ENCODE data around the gene GPR78.

Gene GPR78

DNA sequence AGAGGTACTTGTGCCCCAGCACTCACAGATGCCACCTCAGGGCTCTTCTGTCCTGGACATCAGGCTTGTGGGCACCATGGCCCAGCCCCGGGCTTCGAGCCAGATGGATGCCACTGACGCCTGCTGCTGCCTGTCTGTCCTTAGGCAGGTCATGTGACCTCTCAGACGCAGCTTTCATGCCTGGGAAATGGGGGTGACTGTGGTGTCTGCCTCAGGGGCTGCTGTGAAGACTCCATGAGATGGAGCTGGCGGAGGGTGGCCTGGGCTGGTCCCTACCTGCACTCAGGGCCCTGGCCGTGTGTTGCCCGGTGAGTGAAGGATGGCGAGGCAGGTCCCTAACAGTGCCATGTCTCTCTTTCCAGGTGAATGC, 18.9 kb downstream of the GPR78 start:
- no peak overlapping the region for H3K4me3 ChIP-seq (ENCODE audit: low read length)
- TF ChIP-seq, protein P1, sequence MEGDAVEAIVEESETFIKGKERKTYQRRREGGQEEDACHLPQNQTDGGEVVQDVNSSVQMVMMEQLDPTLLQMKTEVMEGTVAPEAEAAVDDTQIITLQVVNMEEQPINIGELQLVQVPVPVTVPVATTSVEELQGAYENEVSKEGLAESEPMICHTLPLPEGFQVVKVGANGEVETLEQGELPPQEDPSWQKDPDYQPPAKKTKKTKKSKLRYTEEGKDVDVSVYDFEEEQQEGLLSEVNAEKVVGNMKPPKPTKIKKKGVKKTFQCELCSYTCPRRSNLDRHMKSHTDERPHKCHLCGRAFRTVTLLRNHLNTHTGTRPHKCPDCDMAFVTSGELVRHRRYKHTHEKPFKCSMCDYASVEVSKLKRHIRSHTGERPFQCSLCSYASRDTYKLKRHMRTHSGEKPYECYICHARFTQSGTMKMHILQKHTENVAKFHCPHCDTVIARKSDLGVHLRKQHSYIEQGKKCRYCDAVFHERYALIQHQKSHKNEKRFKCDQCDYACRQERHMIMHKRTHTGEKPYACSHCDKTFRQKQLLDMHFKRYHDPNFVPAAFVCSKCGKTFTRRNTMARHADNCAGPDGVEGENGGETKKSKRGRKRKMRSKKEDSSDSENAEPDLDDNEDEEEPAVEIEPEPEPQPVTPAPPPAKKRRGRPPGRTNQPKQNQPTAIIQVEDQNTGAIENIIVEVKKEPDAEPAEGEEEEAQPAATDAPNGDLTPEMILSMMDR (IDR thresholded peaks at IDR 0.05; ENCODE audit: insufficient read depth, low read depth, low read length, missing control alignments), result no peak
- no peak for DNase-seq (ENCODE audit: low read depth)

DNA sequence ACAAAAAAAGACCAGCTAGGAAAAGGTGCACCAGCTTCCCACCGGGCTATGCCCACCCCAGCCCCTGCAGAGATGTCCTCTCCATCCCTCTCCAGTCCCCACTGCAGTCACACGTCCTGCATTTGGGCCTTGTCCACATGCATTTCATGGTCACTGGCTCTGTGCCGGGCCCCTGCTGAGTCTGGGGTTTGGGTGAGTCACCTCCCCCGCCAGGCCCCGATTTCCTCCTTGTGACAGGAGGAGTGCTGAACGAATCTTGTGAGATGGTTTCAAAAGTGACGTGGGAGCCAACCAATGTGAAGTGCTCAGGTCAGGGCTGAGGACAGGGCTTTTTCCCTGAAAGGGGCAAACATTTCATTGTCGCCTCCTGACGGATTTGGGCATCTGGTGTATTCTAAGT, 19.5 kb downstream of the GPR78 start:
- H3K4me3 ChIP-seq (ENCODE audit: low read length), result no peak overlapping the region
- DNase-seq (ENCODE audit: low read depth), result no peak
- TF ChIP-seq, protein P1 (IDR thresholded peaks at IDR 0.05; ENCODE audit: insufficient read depth, low read depth, low read length, missing control alignments), result no peak

DNA sequence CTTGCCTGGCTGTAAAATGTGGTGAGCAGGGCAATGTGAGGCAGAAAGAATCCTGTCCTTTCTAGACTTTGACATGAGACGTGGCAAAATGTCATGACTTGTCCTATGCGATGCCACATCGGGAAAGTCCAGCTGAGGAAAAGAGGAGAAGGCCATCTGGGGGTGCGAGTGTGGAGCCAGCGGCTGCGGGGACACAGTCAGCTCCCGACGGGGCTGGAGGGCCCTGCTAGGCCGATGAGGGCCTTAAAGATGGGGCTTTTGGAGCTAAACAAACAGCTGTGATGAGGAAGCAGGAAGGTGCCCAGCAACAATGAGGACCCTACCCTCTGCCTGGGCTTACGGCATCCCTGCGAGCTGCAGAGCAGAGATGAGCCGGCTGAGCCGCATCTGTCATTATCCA, 20.1 kb downstream of the GPR78 start:
- no peak for DNase-seq (ENCODE audit: low read depth)
- no peak overlapping the region for H3K4me3 ChIP-seq (ENCODE audit: low read length)
- TF ChIP-seq, protein P1 (IDR thresholded peaks at IDR 0.05; ENCODE audit: insufficient read depth, low read depth, low read length, missing control alignments), result no peak

DNA sequence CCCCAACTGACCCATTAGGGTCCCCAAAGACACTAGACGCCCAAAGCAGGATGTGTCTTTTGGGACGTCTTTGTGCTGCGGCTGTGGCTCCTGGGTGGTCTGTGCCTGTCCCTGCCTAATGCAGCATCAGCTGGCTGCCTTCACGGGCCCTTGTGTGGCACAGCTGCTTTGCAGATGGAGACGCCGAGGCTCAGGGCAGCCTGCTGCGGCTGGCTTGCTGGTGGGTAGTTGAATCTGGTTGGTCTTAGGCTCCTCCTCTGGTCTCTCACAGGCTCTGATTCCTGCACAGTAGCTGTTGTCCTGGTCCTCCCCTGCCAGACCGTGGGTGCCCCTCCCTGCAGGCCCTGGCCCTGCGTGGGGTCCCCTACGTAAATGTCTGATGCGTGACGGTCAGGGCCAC, 20.5 kb downstream of the GPR78 start:
- no peak for DNase-seq (ENCODE audit: low read depth)
- no peak overlapping the region for H3K4me3 ChIP-seq (ENCODE audit: low read length)
- TF ChIP-seq, protein P1 (IDR thresholded peaks at IDR 0.05; ENCODE audit: insufficient read depth, low read depth, low read length, missing control alignments), result no peak

DNA sequence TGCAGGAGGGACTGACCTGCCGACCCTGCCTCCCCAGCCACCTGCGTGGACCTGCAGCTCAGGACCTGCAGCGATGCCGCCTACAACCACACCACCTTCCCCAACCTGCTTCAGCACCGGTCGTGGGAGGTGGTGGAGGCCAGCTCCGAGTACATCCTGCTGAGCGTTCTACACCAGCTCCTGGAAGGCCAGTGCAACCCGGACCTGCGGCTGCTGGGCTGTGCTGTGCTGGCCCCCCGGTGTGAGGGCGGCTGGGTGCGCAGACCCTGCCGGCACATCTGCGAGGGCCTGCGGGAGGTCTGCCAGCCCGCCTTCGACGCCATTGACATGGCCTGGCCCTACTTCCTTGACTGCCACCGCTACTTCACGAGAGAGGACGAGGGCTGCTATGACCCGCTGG, 20.9 kb downstream of the GPR78 start:
- TF ChIP-seq, protein P1 (IDR thresholded peaks at IDR 0.05; ENCODE audit: insufficient read depth, low read depth, low read length, missing control alignments), result no peak
- no peak overlapping the region for H3K4me3 ChIP-seq (ENCODE audit: low read length)
- no peak for DNase-seq (ENCODE audit: low read depth)

DNA sequence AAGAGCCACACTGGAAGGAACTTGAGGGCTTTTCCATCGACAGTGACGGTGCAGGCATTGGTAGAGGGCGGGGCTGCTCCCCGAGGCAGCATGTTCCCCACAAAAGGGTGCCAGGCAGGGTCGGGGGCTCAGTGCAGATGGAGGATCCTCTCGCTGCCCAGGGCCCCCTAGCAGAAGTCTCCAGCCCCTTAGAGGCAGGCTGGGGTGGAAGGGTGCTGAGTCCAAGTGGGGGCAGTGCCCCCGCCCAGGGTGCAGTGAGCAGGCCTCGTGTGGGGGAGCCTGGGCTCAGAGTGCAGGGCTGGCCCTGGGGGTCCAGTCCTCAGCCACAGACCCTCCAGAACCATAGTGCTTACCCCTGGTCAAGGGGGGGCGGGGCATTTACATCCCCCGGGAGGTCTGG, 21.4 kb downstream of the GPR78 start:
- no peak for DNase-seq (ENCODE audit: low read depth)
- no peak overlapping the region for H3K4me3 ChIP-seq (ENCODE audit: low read length)
- TF ChIP-seq, protein P1 (IDR thresholded peaks at IDR 0.05; ENCODE audit: insufficient read depth, low read depth, low read length, missing control alignments), result no peak

DNA sequence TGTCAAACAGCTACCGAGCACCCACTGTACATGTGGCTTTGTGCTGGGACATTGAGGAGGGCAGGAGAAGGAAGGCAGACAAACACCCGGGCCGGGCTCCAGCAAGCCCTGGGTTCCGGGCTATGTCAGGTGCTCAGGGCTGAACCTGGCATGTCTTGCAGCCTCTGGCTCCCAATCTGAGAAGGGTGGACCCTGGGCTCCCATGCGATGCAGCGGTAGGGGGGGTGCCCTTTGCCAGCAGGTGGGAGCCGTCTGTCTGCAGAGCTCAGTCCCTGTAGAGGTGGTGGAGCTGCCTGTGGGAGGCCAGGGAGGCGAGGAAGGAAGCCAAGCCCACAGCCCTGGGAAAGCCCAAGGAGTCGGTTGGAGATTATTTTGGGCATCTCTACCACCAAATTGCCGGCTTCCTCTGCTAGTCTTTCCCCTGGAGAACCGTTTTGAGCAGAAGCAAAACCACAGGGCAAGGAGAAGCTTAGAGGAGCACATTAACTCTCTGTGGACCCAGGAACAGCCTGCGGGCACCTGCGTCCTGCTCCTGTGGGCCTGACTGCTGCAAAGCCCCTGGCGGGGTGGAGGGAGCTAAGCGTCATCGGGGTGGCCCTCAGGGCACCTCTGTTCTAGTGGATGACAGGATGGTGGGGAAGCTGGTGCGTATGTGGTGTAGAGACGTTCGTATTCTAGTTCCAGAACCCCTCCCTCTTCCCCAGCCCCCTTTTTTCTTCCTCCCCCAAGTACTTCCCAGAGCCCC, 22.7 kb downstream of the GPR78 start:
- no peak overlapping the region for H3K4me3 ChIP-seq (ENCODE audit: low read length)
- DNase-seq (ENCODE audit: low read depth), result no peak
- TF ChIP-seq, protein P1 (IDR thresholded peaks at IDR 0.05; ENCODE audit: insufficient read depth, low read depth, low read length, missing control alignments), result no peak
